H1 (cell line): ENCODE measurements around the gene TBC1D20.

Experiments
- BRCA1 ChIP-seq: IDR thresholded peaks from 2 replicates; pipeline ENCODE4 v1.6.1; 2012; ENCODE audit warnings: low read depth, low read length, improper control_type of control experiment
- CTCF ChIP-seq, 3 experiments: IDR thresholded peaks; 1 replicate in 2 of 3; 2 replicates in 1 of 3; pipeline versions ENCODE4 v1.5.1 to v1.6.1; 2011; ENCODE audit warnings: low read length in 3 of 3, mild to moderate bottlenecking in 3 of 3, inconsistent platforms in 2 of 3, low read depth in 1 of 3, moderate library complexity in 1 of 3; ENCODE audit not compliant: insufficient read depth in 1 of 3; ENCODE audit errors: control extremely low read depth in 1 of 3
- EGR1 ChIP-seq: IDR thresholded peaks from 2 replicates; pipeline ENCODE4 v1.6.1; 2011; ENCODE audit warnings: low read depth, low read length, borderline replicate concordance
- HDAC2 ChIP-seq, 2 experiments: fragments of 300-600 bp in 1 of 2; sonication (generic) in 1 of 2; IDR thresholded peaks; 2 replicates each; pipeline ENCODE4 v1.6.1; 2011 to 2012; ENCODE audit warnings: low read depth in 2 of 2, low read length in 2 of 2, mild to moderate bottlenecking in 2 of 2, moderate library complexity in 2 of 2, borderline replicate concordance in 1 of 2, inconsistent platforms in 1 of 2
- MAFK ChIP-seq: IDR thresholded peaks from 2 replicates; pipeline ENCODE4 v1.6.1; 2012; ENCODE audit warnings: low read depth, mild to moderate bottlenecking, improper control_type of control experiment, low read length
- MAX ChIP-seq: IDR thresholded peaks from 2 replicates; pipeline ENCODE4 v1.6.1; 2012; ENCODE audit warnings: inconsistent platforms
- NANOG ChIP-seq: IDR thresholded peaks from 2 replicates; pipeline ENCODE4 v1.6.1; 2011; ENCODE audit warnings: low read length, low read depth, mild to moderate bottlenecking, inconsistent platforms; ENCODE audit not compliant: insufficient read depth, poor library complexity, severe bottlenecking
- POLR2A ChIP-seq, 2 experiments: IDR thresholded peaks; 1 replicate in 1 of 2; 2 replicates in 1 of 2; pipeline ENCODE4 v1.6.1; 2011; ENCODE audit warnings: low read depth in 2 of 2, low read length in 2 of 2, mild to moderate bottlenecking in 2 of 2; ENCODE audit errors: control extremely low read depth in 1 of 2
- RAD21 ChIP-seq, 2 experiments: IDR thresholded peaks in 1 of 2; conservative IDR thresholded peaks in 1 of 2; 2 replicates each; pipeline ENCODE4 v1.6.1; 2011; ENCODE audit warnings: low read depth in 2 of 2, low read length in 2 of 2, improper control_type of control experiment in 1 of 2, inconsistent platforms in 1 of 2, mild to moderate bottlenecking in 1 of 2, moderate library complexity in 1 of 2
- TBP ChIP-seq: IDR thresholded peaks from 2 replicates; pipeline ENCODE4 v1.6.1; 2011; ENCODE audit warnings: low read depth, low read length, improper control_type of control experiment
- YY1 ChIP-seq: IDR thresholded peaks from 2 replicates; pipeline ENCODE4 v1.6.1; 2011; ENCODE audit warnings: low read depth, mild to moderate bottlenecking, low read length

- TF ChIP-seq CTCF (IDR thresholded peaks at IDR 0.05; ENCODE audit: control extremely low read depth in 1 of 3, insufficient read depth in 1 of 3, low read depth in 1 of 3, low read length in 3 of 3) (no peak), MAFK (no peak), YY1 (no peak), MAX (no peak), EGR1 (no peak), BRCA1 (no peak), RAD21 (IDR thresholded peaks at IDR 0.05 in 1 of 2, conservative IDR thresholded peaks at IDR 0.05 in 1 of 2; ENCODE audit: low read depth in 2 of 2, low read length in 2 of 2) (no peak), TBP (no peak), NANOG (no peak), HDAC2 (IDR thresholded peaks at IDR 0.05; ENCODE audit: borderline replicate concordance in 1 of 2, low read depth in 2 of 2, low read length in 2 of 2) (no peak), POLR2A (IDR thresholded peaks at IDR 0.05; ENCODE audit: control extremely low read depth in 1 of 2, low read depth in 2 of 2, low read length in 2 of 2) (no peak)
These were observed 34.3 kb downstream of the TBC1D20 start for GRCh38 chr20:427849-428657.
